Kidney (tissue), 14 donors: ENCODE data around the gene AFG3L2. TPM values are rescaled to one million over a fixed set of nuclear protein-coding genes. Genes with fewer than 3 reads are reported as not detected.

Experiments used
- DNase-seq, 5 donors: peaks; one replicate each; pipeline ENCODE4 v3.0.0-alpha.2; 2013 to 2020
- FAIRE-seq: peaks from 2 replicates; lab custom pipeline; 2012; peaks lifted over from hg19 to GRCh38; lab: Jason Lieb, UNC
- H3K27ac ChIP-seq, 2 donors: one replicate each; pipeline ENCODE4 v1.7.0; 2013; ENCODE audit warnings: low read depth in 2 of 2, low read length in 2 of 2, inconsistent platforms in 1 of 2
- H3K27me3 ChIP-seq: one replicate; pipeline ENCODE4 v1.7.1; 2013; ENCODE audit warnings: low read length, inconsistent platforms; ENCODE audit not compliant: control insufficient read depth, insufficient read depth
- H3K36me3 ChIP-seq, 3 donors: one replicate each; pipeline versions ENCODE4 v1.7.0 to v1.7.1; 2013; ENCODE audit warnings: low read length in 3 of 3, control low read depth in 1 of 3, inconsistent platforms in 1 of 3; ENCODE audit not compliant: insufficient read depth in 3 of 3, control insufficient read depth in 2 of 3
- H3K4me1 ChIP-seq, 3 donors: one replicate each; pipeline versions ENCODE4 v1.7.0 to v1.7.1; 2013; ENCODE audit warnings: low read length in 3 of 3, inconsistent platforms in 1 of 3, low read depth in 1 of 3; ENCODE audit not compliant: control insufficient read depth in 2 of 3, insufficient read depth in 2 of 3
- H3K4me3 ChIP-seq, 3 donors: one replicate each; pipeline versions ENCODE4 v1.7.0 to v1.8.1; 2013; ENCODE audit warnings: low read length in 3 of 3, control low read depth in 1 of 3, inconsistent platforms in 1 of 3
- H3K9ac ChIP-seq, 3 donors: one replicate each; pipeline versions ENCODE4 v1.7.0 to v1.7.1; 2013; ENCODE audit warnings: low read length in 3 of 3, control low read depth in 1 of 3, inconsistent platforms in 1 of 3
- H3K9me3 ChIP-seq, 3 donors: one replicate each; pipeline versions ENCODE4 v1.7.0 to v1.7.1; 2013; ENCODE audit warnings: low read length in 3 of 3, control low read depth in 1 of 3, inconsistent platforms in 1 of 3; ENCODE audit not compliant: control insufficient read depth in 2 of 3, insufficient read depth in 1 of 3
- CTCF ChIP-seq: IDR thresholded peaks from 3 replicates; pipeline ENCODE4 v1.5.1; 2012; ENCODE audit warnings: mild to moderate bottlenecking, moderate library complexity, borderline replicate concordance; ENCODE audit not compliant: insufficient read depth; ENCODE audit errors: extremely low read depth
- intact Hi-C: fragments of 100-400 bp; cut with DNase I; formaldehyde crosslinking; loops from one replicate; pipeline ENCODE4 v1.11.1; 2022
- polyA plus RNA-seq: library from polyadenylated mRNA; stranded (reverse); fragments of 350-450 nt; fragmentation: Illumina TruSeq; extraction: RNeasy Lipid Tissue Mini Kit (QIAGEN cat#74804); gene quantifications from one replicate; pipeline ENCODE4 v1.2.3, GENCODE V29; 2014; ENCODE audit warnings: low read depth, low replicate concordance; ENCODE audit not compliant: insufficient read depth
- total RNA-seq: library from RNA; stranded (reverse); fragmentation: NEBNext Ultra II Directional; extraction: Animal tissue kit (Norgen Biotek cat#: 25700); gene quantifications from one replicate; pipeline ENCODE4 v1.2.1, GENCODE V29; 2021
- donor health status: control.
- donor health status: control.
- donor health status: control.
- donor health status: control.
- donor health status: control.
- donor health status: DM: yes; HTN: yes; CAD: no.
- donor health status: Normal renal cell carcinoma (clear cell type).

The AFG3L2 gene
- total and polyA plus RNA-seq, 2 donors from 2014 or later, result 55.9 to 62.7 TPM

- Histone ChIP-seq H3K27me3 (no peaks in the 10 kb centered on the region), H3K36me3 (no peaks in the 10 kb centered on the region), H3K9me3 (no peaks in the 10 kb centered on the region), H3K4me1 (no peaks in the 10 kb centered on the region), H3K27ac (no peak overlapping the region), H3K4me3 (no peak overlapping the region), H3K9ac (no peak overlapping the region)
- no peak for TF ChIP-seq CTCF
- intact Hi-C loops, result no loop called here
- no peak for FAIRE-seq
- DNase-seq, result no peak
Measured at GRCh38 chr18:12398625-12399024, 21.6 kb upstream of the AFG3L2 start.

- no peak for TF ChIP-seq CTCF
- Histone ChIP-seq H3K27ac (no peak overlapping the region), H3K4me3 (no peak overlapping the region), H3K36me3 (no peaks in the 10 kb centered on the region), H3K9ac (no peak overlapping the region), H3K27me3 (no peaks in the 10 kb centered on the region), H3K9me3 (no peaks in the 10 kb centered on the region), H3K4me1 (no peaks in the 10 kb centered on the region)
- DNase-seq, result no peak
- FAIRE-seq, result no peak
- intact Hi-C loops, result no loop called here
Measured at GRCh38 chr18:12397793-12398192, 20.8 kb upstream of the AFG3L2 start.

- no peaks in the 10 kb centered on the region for H3K9me3 ChIP-seq
- no peak overlapping the region for H3K4me3 ChIP-seq
- H3K9ac ChIP-seq, result no peak overlapping the region
- H3K4me1 ChIP-seq, result no peaks in the 10 kb centered on the region
- no peak for TF ChIP-seq CTCF
- no peaks in the 10 kb centered on the region for H3K27me3 ChIP-seq
- no peak for FAIRE-seq
- intact Hi-C loops, result no loop called here
- DNase-seq, result no peak
- H3K27ac ChIP-seq, result no peak overlapping the region
- no peaks in the 10 kb centered on the region for H3K36me3 ChIP-seq
Measured at GRCh38 chr18:12397254-12397653, 20.2 kb upstream of the AFG3L2 start.

- no peak overlapping the region for H3K27ac ChIP-seq
- no peak overlapping the region for H3K9ac ChIP-seq
- no peaks in the 10 kb centered on the region for H3K36me3 ChIP-seq
- H3K4me1 ChIP-seq, result no peaks in the 10 kb centered on the region
- no peak overlapping the region for H3K4me3 ChIP-seq
- FAIRE-seq, result no peak
- no peaks in the 10 kb centered on the region for H3K9me3 ChIP-seq
- DNase-seq, result no peak
- no peak for TF ChIP-seq CTCF
- no peaks in the 10 kb centered on the region for H3K27me3 ChIP-seq
- intact Hi-C loops, result loop anchor here (5.0 kb wide), 1 partner anchor 268 kb away; no protein-coding TSS in a partner anchor
Measured at GRCh38 chr18:12394428-12394827, 17.4 kb upstream of the AFG3L2 start.
